Calu3 (cell line): ENCODE data around the gene HTR3D. TPM values are rescaled to one million over a fixed set of nuclear protein-coding genes. Genes with fewer than 3 reads are reported as not detected.

Experiments used
- BruUV-seq: library from RNA; stranded (reverse); fragments of 400-500 nt; replicated peaks from 2 replicates; lab custom pipeline; 2021; lab: Mats Ljungman, UMichigan
- CTCF ChIA-PET: fragments of 300-600 bp; sonication (Branson Sonifier 250); formaldehyde crosslinking; loops from one replicate; lab custom pipeline; 2022; ENCODE audit warnings: antibody characterized with exemption; lab: Charles Lee
- DNase-seq: peaks from one replicate; pipeline ENCODE4 v3.0.0; 2022
- H3K27ac Mint-ChIP-seq: one replicate; pipeline ENCODE4 v1.8.0; 2022; ENCODE audit warnings: mixed read lengths; ENCODE audit not compliant: unreplicated experiment
- H3K27me3 Mint-ChIP-seq: one replicate; pipeline ENCODE4 v1.8.0; 2022; ENCODE audit warnings: mixed read lengths; ENCODE audit not compliant: unreplicated experiment
- H3K36me3 Mint-ChIP-seq: one replicate; pipeline ENCODE4 v1.8.0; 2022; ENCODE audit warnings: mild to moderate bottlenecking, moderate library complexity, mixed read lengths; ENCODE audit not compliant: insufficient read depth, unreplicated experiment
- H3K4me1 Mint-ChIP-seq: one replicate; pipeline ENCODE4 v1.8.0; 2022; ENCODE audit warnings: mild to moderate bottlenecking, low read depth, mixed read lengths; ENCODE audit not compliant: unreplicated experiment
- H3K4me3 Mint-ChIP-seq: one replicate; pipeline ENCODE4 v1.8.0; 2022; ENCODE audit warnings: mild to moderate bottlenecking, low read depth, moderate library complexity, mixed read lengths; ENCODE audit not compliant: unreplicated experiment
- H3K9me3 Mint-ChIP-seq: one replicate; pipeline ENCODE4 v1.8.0; 2022; ENCODE audit warnings: low read depth, mixed read lengths; ENCODE audit not compliant: unreplicated experiment
- CTCF ChIP-seq: fragments of 200-600 bp; IDR thresholded peaks from one replicate; pipeline ENCODE4 v1.8.0; 2022; ENCODE audit warnings: antibody characterized with exemption; ENCODE audit not compliant: unreplicated experiment
- intact Hi-C: fragments of 100-400 bp; cut with micrococcal nuclease; formaldehyde crosslinking; loops from one replicate; pipeline ENCODE4 v1.10.0; 2022; ENCODE audit not compliant: unreplicated experiment
- total RNA-seq: library from RNA; stranded (reverse); gene quantifications from 2 replicates; pipeline ENCODE4 v1.2.3, GENCODE V29; 2022

Gene HTR3D
- total RNA-seq, 1 experiment from 2014 or later, result not detected

GRCh38 chr3:184045995-184046394 lies 14.5 kb downstream of the HTR3D start:
- no peak overlapping the region for H3K27ac Mint-ChIP-seq
- H3K9me3 Mint-ChIP-seq, result no peaks in the 10 kb centered on the region
- CTCF ChIA-PET, result no interaction called here
- no peaks in the 10 kb centered on the region for H3K36me3 Mint-ChIP-seq
- no peaks in the 10 kb centered on the region for H3K4me1 Mint-ChIP-seq
- H3K27me3 Mint-ChIP-seq, result peaks cover 27% of the 10 kb centered on the region
- intact Hi-C loops, result no loop called here
- H3K4me3 Mint-ChIP-seq, result no peak overlapping the region
- no peak for DNase-seq
- BruUV-seq, result no TSS peak
- TF ChIP-seq CTCF, result no peak

- CTCF ChIA-PET, result no interaction called here
- Mint-ChIP-seq H3K4me1 (no peaks in the 10 kb centered on the region), H3K27me3 (peaks cover 68% of the 10 kb centered on the region), H3K27ac (no peak overlapping the region), H3K4me3 (no peak overlapping the region), H3K36me3 (no peaks in the 10 kb centered on the region), H3K9me3 (no peaks in the 10 kb centered on the region)
- intact Hi-C loops, result no loop called here
- BruUV-seq, result no TSS peak
- DNase-seq, result no peak
- no peak for TF ChIP-seq CTCF
These were observed 18.8 kb downstream of the HTR3D start for GRCh38 chr3:184050217-184050847.

- Mint-ChIP-seq H3K27me3 (peaks cover 56% of the 10 kb centered on the region), H3K9me3 (no peaks in the 10 kb centered on the region), H3K36me3 (no peaks in the 10 kb centered on the region), H3K4me1 (no peaks in the 10 kb centered on the region), H3K4me3 (no peak within 1 kb of the TSS), H3K27ac (no peak within 1 kb of the TSS)
- no peak for DNase-seq
- intact Hi-C loops, result no loop called here
- no TSS peak for BruUV-seq
- TF ChIP-seq CTCF, result no peak
- CTCF ChIA-PET, result interaction anchor here (0.6 to 0.7 kb wide), 2 partner anchors 23 to 162 kb away, joined by 3 read pairs; no protein-coding TSS in a partner anchor
These were observed 21.2 kb downstream of the HTR3D start, which contains the start of gene HTR3C for GRCh38 chr3:184052767-184053166. HTR3C (plus strand) TSS chr3:184053047; CDS start chr3:184053081, 34 bp downstream.

- no peak for TF ChIP-seq CTCF
- Mint-ChIP-seq H3K36me3 (no peaks in the 10 kb centered on the region), H3K27me3 (peaks cover 55% of the 10 kb centered on the region), H3K9me3 (no peaks in the 10 kb centered on the region), H3K4me3 (no peak overlapping the region), H3K4me1 (no peaks in the 10 kb centered on the region), H3K27ac (no peak overlapping the region)
- no peak for DNase-seq
- intact Hi-C loops, result no loop called here
- CTCF ChIA-PET, result interaction anchor here (1.8 kb wide), 1 partner anchor 40 kb away, joined by 4 read pairs; the partner anchor contains the start of gene ABCC5
- BruUV-seq, result no TSS peak
These were observed 26.5 kb downstream of the HTR3D start for GRCh38 chr3:184058029-184058428.
